Measurements from ENCODE around the gene COBL. TPM values are rescaled to one million over a fixed set of nuclear protein-coding genes. Genes with fewer than 3 reads are reported as not detected.

The COBL gene
- total and polyA plus RNA-seq, 10 of the 15 experiments (the other 5 are each of a cell fraction or from before 2014, with no cell fraction given), result 0.21 TPM; not detected in 9

GRCh38 chr7:51014811-51015210 lies 301.8 kb downstream of the COBL start:
- in situ Hi-C loops (cut with MboI), result no loop called here
- H3K4me3 ChIP-seq, result no peak overlapping the region
- DNase-seq (ENCODE audit: low read depth, low spot score), result no peak
- no peaks in the 10 kb centered on the region for H3K36me3 ChIP-seq (ENCODE audit: control insufficient read depth in 2 of 2, insufficient read depth in 2 of 2, low read length in 1 of 2)
- ChIA-PET CTCF (no interaction called here), SMC1A (ENCODE audit: uncharacterized antibody, unreplicated experiment) (no interaction called here), POLR2A (no interaction called here), RAD21 (ENCODE audit: unreplicated experiment) (no interaction called here)
- ATAC-seq, result no peak
- H3K27me3 ChIP-seq (replicated peaks in 1 of 2; ENCODE audit: control insufficient read depth in 2 of 2, insufficient read depth in 2 of 2, low read length in 1 of 2), result no peaks in the 10 kb centered on the region
- intact Hi-C loops (cut with micrococcal nuclease; ENCODE audit: unreplicated experiment), result no loop called here
- no peak for FAIRE-seq
- H3K9me3 ChIP-seq (replicated peaks; ENCODE audit: control insufficient read depth, insufficient read depth, low read length), result no peaks in the 10 kb centered on the region; the same call in 2 of the 3 replicates
- H4K20me1 ChIP-seq (ENCODE audit: control insufficient read depth, insufficient read depth), result no peaks in the 10 kb centered on the region
- H3K4me1 ChIP-seq (ENCODE audit: control insufficient read depth, insufficient read depth, low read length), result no peaks in the 10 kb centered on the region
- no peak overlapping the region for H3K9ac ChIP-seq (ENCODE audit: control insufficient read depth, insufficient read depth, low read length)
- no peak overlapping the region for H3K4me2 ChIP-seq (ENCODE audit: control insufficient read depth, insufficient read depth)
- WGBS (ENCODE audit: insufficient coverage, insufficient replicate concordance, low lambda C conversion rate, missing lambda C conversion rate), result 57% methylated on average over 11 of the region's 16 CpGs
- H3K27ac ChIP-seq (ENCODE audit: control insufficient read depth, insufficient read depth), result no peak overlapping the region
- H2AFZ ChIP-seq (ENCODE audit: control insufficient read depth, low read depth, low read length), result no peak overlapping the region
- no peaks in the 10 kb centered on the region for H3K79me2 ChIP-seq (ENCODE audit: control insufficient read depth, insufficient read depth, low read length)
- TF ChIP-seq STAT3 (IDR thresholded peaks at IDR 0.05; ENCODE audit: low read depth, low read length) (no peak), CHD2 (IDR thresholded peaks at IDR 0.05; ENCODE audit: borderline replicate concordance, low read depth, low read length) (no peak), SIN3A (IDR thresholded peaks at IDR 0.05; ENCODE audit: low read depth, low read length) (no peak), ZSCAN29 (IDR thresholded peaks at IDR 0.05) (no peak), PAX5 (IDR thresholded peaks at IDR 0.05; ENCODE audit: borderline replicate concordance, low read depth, low read length) (no peak), ASH2L (IDR thresholded peaks at IDR 0.05; ENCODE audit: borderline replicate concordance, low read depth) (no peak), IKZF2 (IDR thresholded peaks at IDR 0.05) (no peak), SREBF2 (IDR thresholded peaks at IDR 0.05; ENCODE audit: low read length) (no peak), DPF2 (IDR thresholded peaks at IDR 0.05) (no peak), ATF3 (IDR thresholded peaks at IDR 0.05; ENCODE audit: borderline replicate concordance, extremely low read depth, low read depth, low read length) (no peak), SMAD1 (IDR thresholded peaks at IDR 0.05; ENCODE audit: low read depth, partially characterized antibody) (no peak), MYC (IDR thresholded peaks at IDR 0.05; ENCODE audit: insufficient read depth, insufficient read length, insufficient replicate concordance, low read length, severe bottlenecking) (no peak)
- BruUV-seq (replicated peaks), result no TSS peak

Data from GM12878 (cell line).